NCI-H146 treated with DMSO at 0.1 percent for 48 hours (cell line): ENCODE measurements around the gene CRELD1.
"Not testable (repeated sequence)": the region's sequence is repeated elsewhere in the genome, so short reads cannot be mapped to it uniquely, and the experiment has no call there.

ENCODE experiments used
- DNase-seq: peaks from one replicate; lab custom pipeline; 2025; ENCODE audit not compliant: unreplicated experiment; lab: John Stamatoyannopoulos, UW

CRELD1 gene, protein sequence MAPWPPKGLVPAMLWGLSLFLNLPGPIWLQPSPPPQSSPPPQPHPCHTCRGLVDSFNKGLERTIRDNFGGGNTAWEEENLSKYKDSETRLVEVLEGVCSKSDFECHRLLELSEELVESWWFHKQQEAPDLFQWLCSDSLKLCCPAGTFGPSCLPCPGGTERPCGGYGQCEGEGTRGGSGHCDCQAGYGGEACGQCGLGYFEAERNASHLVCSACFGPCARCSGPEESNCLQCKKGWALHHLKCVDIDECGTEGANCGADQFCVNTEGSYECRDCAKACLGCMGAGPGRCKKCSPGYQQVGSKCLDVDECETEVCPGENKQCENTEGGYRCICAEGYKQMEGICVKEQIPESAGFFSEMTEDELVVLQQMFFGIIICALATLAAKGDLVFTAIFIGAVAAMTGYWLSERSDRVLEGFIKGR

DNA sequence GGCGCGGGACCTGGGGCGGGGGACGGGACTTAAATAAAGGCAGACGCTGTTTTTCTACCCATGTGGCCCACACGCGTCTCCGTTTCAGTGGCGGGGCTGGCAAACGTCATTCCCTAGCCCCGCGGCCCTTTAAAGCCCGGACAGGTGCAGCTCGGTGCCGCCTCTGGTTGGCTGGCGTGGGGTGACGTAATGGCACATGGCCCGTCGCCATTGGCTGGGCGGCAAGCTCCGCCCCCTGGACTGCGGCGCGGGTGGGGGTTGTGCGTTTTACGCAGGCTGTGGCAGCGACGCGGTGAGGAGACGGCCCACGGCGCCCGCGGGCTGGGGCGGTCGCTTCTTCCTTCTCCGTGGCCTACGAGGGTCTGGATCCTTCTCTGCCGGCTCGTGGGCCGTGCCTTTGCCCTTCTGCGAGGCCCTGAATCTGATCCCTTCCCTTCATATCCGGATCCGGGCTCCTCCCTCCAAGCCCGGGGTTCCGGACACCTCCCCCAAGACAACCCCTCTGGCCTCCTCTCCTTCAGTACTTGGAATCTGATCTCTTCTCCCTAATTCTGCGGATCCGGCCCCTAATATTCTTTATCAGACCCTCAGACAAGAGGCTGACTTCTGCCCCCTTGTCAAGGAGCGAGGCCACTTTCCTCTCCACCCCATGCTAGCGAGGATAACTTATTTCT lies at the start of gene CRELD1:
TSS of gene CRELD1 (plus strand) at position 274 of the 674 bp plus-strand sequence. CDS start 605 bp downstream, outside the sequence.
- DNase-seq = peak; percentile 72

DNA sequence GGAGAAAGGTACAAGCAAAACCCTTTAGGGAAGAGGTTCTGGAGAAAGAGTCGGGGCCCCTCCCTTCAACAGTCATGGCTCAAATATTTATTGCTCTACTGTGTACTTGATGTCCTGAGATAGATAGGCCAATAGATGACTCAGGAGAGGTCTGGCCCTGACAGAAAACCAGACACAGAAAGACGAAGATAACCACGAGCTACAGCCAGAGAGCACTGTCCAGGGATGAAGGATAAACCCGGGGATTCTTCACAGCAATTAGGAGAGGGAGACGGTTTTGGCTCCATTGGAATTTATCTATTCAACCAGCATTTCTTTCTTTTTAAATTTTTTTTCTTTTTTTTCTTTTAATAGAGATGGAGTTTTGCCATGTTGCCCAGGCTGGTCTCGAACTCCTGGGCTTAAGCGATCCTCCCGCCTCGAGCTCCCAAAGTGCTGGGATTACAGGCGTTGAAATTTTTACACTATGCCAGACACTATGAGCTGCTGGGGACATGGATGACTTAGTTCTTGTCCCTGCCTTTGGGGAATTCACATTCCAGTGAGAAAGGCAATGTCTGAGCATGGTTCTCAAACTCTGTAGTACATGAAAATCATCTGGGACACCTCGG lies 49.0 kb upstream of the CRELD1 start:
- no peak for DNase-seq

DNA sequence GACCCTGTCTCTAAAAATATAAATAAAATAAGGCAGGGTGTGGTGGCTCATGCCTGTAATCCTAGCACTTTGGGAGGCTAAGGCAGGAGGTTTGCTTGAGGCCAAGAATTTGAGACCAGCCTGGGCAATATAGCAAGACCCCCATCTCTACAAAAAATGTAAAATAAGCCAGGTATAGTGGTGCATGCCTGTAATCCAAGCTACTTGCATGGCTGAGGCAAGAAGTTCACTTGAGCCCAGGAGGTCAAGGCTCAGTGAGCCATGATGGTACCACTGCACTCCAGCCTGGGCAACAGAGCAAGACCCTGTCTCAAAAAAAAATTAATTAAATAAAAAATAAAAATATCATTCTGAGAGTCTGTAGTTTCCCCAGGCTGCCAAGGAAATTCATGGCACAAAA lies 47.3 kb upstream of the CRELD1 start:
- no peak for DNase-seq

DNA sequence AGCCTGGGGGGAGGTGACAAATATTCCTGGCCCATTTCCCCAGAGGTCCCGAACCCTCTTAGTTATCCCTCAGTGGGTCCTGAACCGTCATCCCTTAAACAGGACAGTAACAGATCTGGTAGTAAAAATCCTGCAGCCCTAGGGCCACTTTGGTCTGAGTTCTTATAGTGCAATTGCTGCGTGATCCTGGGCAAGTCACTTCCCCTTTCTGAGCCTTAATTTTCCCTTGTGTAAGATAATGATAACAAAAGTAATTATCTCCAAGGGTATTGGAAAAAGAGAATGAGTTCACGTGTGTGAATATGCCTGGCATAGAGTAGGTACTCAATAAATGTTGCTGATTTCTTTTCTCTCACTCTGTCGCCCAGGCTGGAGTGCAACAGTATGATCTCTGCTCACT lies 46.2 kb upstream of the CRELD1 start:
- DNase-seq = no peak

DNA sequence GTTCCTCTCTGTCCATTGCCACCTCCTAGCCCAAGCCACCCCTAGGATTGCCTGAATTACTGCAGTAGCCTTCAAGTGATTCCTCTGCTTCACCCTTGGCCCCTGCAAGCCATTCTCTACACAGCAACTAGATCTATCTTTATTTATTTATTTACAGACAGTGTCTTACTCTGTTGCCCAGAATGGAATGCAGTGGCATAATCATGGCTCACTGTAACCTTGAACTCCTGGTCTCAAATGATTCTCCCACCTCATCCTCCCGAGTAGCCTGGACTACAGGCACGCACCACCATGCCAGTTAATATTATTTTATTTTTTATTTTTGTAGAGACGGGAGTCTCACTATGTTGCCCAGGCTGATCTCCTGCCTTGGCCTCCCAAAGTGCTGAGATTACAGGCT lies 45.1 kb upstream of the CRELD1 start:
- no peak for DNase-seq

DNA sequence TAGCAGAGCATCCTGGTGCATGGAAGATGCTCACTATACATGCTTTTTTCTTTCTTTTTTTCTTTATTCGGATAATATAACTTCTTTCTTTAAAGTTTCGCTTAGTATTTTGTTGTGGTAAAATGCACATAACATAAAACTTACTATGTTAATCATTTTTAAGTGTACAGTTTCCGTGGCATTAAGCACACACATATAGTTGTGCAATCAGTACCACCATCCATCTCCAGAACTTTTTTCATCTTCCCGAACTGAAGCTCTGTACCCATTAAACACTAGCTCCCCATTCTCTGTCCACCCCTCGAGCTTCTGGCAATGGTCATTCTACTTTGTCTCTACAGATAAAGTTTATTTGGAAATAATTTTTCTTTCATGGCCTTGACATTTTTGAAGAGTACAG lies 44.2 kb upstream of the CRELD1 start:
- DNase-seq = no peak

DNA sequence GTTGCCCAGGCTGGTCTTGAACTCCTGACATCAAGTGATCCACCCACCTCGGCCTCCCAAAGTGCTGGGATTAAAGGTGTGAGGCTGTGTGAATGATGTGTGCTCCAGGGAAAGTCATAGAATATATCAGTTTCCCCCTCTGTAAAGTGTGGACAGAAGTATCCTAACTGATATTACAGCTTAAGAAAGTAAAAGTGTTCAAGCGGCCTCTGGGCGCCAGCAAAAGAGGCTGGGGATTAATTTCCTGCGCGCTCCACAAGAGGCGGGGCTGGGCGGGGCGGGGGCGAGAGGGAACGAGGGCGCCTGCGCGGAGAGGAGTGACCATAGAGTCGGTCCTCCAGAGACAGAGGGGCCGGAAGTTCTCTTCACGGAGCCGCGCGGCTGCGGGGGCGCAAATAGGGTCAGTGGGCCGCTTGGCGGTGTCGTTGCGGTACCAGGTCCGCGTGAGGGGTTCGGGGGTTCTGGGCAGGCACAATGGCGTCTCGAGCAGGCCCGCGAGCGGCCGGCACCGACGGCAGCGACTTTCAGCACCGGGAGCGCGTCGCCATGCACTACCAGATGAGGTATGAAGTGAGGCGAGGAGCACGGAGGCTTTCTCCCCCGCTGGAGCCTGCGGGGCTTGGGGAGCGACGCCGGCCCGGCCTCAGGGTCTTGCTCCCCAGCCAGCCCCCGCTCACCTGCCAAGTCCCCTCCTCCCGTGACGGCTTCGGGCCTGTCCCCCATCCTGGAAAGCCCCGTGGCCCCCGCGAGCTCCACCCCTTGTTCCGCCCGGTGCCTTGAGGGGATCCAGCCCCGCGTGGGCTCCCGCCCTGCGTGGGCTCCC lies 43.2 kb upstream of the CRELD1 start, which contains the start of gene JAGN1:
TSS of gene JAGN1 (plus strand) at position 362 of the 823 bp plus-strand sequence. CDS start at position 475, 113 bp downstream.
- DNase-seq = peak; percentile 28

DNA sequence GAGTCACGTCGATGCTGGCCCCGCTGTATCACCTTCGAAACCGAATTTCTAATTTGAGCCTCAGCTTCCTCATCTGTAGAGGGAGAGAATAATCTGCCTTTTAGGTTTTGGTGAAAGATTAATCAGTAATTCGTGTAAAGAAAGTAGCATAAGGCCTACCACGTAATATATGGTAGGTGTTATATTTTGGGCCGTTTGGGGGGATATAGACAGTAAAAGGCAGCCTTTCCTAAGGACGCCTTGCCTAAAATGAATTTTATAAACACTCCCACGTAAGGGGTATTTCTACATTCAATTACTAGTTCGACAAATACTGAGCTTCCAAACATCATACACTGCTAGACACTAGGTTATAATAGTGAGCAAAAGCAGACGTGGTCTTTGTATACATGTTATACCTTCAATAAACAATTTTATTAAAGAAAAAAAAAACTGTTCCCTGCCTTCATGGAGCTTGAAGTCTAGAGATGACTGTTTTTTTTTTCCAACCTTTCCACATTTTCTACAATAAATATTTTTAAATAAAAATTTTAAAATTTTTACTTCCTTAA lies 42.5 kb upstream of the CRELD1 start:
- DNase-seq = no peak

DNA sequence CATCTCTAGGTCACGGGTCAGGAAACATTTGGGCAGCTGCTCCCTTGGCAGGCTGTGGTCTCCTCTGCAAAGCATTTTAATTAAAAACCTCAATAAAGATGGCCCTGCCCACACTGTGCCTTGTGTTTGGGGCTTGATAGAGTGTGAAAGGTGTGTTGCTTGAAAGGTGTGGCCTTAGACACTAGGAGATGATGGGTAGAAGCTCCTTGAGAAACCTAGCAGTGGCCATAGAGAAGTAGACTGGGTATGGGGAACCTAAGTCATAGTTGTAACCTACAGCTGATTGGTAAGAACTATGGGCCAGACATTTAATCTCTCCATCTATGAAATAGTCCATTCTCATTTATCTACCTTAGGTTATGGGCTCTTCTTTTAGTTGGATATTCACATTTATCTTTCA lies 39.9 kb upstream of the CRELD1 start:
- DNase-seq = no peak

DNA sequence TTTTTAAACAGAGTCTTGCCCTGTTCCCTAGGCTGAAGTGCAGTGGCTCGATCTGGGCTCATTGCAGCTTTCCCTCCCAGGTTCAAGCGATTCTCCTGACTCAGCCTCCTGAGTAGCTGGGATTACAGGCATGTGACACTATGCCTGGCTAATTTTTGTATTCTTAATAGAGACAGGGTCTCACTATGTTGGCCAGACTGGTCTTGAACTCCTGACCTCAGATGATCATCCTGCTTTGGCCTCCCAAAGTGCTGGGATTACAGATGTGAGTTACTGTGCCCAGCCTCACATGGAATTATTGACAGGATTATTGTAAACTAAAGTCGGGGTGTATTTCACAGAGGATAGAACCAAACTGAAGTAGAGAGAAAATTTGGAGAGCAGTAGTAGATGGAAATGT lies 37.9 kb upstream of the CRELD1 start:
- DNase-seq = not testable (repeated sequence)

DNA sequence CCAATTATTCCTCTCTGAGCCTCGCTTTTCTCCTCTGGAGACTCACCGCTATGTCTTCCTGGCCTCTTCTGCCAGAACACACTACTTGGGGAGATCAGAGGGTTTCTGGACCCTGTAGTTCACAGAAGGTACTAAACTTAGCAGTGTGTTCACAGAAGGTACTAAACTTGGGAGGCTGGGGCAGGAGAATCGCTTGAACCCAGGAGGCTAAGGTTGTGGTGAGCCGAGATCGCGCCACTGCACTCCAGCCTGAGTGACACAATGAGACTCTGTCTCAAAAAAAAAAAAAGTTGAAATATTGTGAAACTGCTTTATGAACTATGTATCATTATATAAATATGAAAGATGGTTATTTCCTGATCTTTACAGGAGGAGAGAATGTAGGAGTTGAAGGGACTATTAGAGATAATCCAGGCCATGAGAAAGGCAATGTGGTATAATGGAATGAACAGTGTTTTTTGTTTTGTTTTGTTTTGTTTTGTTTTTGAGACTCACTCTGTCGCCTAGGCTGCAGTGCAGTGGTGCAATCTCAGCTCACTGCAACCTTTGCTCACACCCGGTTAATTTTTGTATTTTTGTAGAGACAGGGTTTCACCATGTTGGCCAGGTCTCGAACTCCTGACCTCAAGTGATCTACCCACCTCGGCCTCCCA lies 36.8 kb upstream of the CRELD1 start:
- not testable (repeated sequence) for DNase-seq

DNA sequence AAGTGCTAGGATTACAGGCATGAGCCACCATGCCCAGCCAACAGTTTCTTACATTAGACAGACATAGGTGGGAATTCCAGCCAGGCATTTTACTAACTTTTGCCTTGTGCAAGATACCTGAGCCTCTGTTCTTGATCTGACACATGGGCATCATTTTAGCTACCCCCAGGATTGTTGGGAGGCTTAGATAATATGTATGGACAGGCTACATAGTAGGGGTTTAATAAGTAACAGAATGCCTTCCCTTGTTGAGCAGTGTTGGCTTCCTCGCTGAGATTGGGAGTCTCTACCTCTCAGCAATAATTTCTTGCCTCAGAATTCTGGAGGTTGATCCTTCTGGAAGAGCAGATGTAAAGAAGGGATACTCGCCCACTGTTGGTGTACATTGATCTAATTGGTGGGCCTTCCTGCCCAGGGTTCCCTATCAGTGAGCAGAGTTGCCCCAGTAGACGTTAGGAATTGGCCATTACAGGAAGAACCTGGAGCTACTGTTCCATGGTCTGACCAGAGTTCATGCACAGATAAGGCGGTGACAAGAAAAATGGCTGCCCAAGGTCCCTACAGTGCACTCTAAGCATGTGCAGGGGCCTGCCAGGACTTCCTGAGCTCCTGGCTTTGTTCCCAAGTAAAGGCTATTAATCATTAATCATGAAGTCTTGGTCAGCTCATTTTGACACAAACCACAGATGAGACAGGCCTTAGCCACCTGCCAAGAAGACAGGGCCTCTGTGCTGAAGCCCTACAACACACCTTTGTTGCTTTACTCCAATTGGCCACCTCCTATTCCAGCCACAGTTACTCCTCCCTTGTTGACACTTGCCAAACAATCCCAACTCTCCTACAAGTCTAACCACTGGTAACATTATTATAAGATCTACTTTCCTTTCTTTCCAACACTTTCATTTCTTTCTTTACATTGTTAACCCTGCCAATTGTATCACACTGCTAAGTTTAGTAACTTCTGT lies 35.9 kb upstream of the CRELD1 start:
- DNase-seq = no peak

DNA sequence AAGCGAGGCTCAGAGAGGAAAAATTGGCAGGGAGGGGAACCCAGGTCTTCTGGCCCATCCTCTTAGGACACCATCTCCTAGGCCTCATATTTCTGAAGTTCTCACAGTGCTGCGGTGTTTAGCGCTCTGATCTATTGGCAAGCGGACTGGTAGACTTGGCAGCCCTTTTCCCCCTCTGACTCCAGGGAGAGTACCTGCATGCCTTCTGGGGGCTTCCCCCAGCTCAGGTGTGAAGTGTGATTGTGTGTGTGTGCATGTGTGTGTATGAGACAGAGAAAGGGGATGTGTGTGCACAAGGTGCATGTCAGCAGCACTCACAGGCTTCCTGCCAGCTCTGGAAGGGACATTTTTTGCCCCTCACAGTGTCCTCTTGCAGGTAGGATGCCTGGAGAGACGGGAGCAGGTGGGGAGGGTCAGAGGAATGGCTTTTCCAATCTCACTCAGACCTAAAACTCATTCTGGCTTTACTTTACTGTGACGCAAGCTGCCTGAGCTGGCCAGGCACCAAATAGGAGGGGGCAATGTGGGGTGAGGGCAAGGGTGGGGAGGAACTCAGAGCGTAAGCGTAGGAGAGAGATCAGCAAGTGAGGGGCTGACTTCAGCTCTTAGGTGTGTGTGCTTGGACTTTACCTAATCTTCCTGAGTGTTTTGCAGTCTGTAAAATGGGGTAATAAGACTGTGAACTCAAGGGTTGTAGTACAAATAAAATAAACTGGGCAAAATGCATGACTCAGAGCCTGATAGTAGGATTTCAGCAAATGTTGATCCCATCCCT lies 35.0 kb upstream of the CRELD1 start:
- DNase-seq = no peak

DNA sequence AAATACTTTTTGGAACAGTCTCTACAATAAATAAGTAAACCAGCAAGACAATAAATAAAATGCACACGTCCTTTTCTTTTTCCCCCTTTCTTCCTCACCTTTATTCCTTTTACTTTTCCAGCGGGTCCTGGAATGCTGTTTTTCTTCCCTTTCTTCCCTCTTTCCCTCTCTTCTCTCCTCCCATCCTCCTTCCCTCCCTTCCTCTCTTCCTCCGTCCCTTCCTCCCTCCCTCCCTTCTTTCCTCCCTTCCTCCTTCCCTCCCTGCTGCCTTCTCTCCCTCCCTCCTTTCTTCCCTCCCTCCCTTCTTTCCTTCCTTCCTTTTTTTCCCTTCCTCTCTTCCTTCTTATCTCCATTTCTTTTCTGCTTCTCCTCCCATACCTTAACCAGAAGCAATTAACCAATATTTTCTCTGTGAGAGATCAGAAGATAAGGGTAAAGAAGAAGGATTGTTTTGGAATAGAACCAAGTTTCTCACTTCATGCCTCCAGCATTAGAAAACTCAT lies 34.3 kb upstream of the CRELD1 start:
- DNase-seq = no peak

DNA sequence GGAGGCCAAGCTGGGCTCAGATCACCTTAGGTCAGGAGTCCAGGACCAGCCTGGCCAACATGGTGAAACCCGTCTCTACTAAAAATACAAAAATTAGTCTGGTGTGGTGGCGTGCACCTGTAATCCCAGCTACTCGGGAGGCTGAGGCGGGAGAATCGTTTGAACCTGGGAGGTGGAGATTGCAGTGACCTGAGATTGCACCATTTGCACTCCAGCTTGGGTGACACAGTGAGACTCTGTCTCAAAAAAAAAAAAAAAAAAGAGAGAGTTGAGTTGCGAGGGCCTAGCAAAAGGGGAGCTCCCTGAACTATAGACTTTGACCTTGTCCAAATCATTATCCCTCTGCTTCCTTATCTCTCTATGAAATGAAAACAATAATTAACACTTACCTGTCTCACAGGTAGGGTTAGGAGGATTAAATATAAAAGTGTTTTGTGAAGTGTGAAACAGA lies 32.6 kb upstream of the CRELD1 start:
- not testable (repeated sequence) for DNase-seq

DNA sequence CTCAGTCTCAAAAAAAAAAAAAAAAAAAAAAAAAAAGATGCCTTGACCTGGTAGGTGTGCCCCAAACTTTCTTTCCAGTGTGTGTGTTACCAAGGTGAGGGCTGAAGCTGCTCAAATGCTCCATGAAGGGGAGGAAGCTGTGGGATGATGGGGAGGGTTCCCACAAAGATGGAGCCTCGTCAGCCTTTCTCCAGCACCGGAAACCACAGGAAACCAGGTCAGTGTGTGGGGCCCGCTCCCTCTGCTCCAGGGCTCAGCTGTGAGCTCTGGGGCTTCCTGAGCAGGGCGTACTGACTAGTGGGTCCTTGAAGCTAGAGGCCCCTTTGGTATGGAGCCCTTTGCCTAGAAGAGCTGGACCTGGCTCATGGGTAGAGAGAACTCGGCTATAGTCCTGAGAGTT lies 31.7 kb upstream of the CRELD1 start:
- DNase-seq = no peak

DNA sequence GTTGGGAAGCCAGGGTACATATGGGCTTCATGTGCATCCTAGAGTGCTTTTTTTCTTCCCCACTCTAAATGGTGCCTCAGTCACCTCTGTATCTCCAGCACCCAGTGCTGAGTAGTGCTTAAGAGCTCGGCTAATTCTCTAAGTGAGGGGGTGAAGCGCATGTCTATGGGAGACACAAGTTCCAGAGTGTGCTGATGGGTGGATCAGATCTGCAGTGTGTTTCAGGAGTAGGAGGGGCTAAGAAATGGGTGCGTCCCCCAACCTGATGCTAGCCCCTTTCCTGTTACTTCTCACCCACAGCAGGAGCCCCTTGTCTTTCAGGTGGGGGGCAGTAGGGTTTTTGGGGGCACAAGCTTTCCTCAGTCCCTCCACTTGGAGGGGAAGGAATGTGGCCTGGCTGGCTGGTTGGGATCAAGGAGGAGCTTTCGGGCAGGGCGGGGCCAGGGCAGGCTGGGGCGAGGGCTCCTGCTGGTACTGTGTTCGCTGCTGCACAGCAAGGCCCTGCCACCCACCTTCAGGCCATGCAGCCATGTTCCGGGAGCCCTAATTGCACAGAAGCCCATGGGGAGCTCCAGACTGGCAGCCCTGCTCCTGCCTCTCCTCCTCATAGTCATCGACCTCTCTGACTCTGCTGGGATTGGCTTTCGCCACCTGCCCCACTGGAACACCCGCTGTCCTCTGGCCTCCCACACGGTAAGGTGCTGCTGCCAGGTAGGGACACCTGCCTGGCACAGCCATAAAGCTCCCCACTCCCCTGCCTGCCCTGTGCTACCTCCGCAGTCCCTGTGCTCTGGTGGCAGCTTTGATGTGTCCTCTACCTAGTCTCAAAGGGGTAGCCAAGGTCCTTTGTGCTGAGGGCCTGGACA lies 31.0 kb upstream of the CRELD1 start, which contains the start of gene IL17RE:
TSS of gene IL17RE (plus strand) at position 477 of the 866 bp plus-strand sequence. CDS start at position 562, 85 bp downstream.
- peak; percentile 24 for DNase-seq
